Measurements from ENCODE around the gene PTGR2.
A peak's percentile ranks its signal among the peaks of the same experiment; 100 is the strongest.

The PTGR2 gene

GRCh38 chr14:73846947-73847346 lies 4.7 kb upstream of the PTGR2 start:
- H3K9me2 ChIP-seq (replicated peaks; ENCODE audit: insufficient read depth, low read length), result no peaks in the 10 kb centered on the region
- H3K79me2 ChIP-seq (ENCODE audit: low read length), result no peaks in the 10 kb centered on the region

GRCh38 chr14:73851000-73851399 lies 631 bp upstream of the PTGR2 start:
- H3K9me2 ChIP-seq (replicated peaks; ENCODE audit: insufficient read depth, low read length), result no peaks in the 10 kb centered on the region
- H3K36me3 ChIP-seq (replicated peaks; ENCODE audit: insufficient read depth, low read length), result no peaks in the 10 kb centered on the region
- H3K79me2 ChIP-seq (ENCODE audit: low read length), result no peaks in the 10 kb centered on the region
- no peaks in the 10 kb centered on the region for H4K20me1 ChIP-seq (ENCODE audit: insufficient read depth, low read length)
- no peaks in the 10 kb centered on the region for H3K27me3 ChIP-seq (replicated peaks; ENCODE audit: insufficient read depth, low read length)
- H3K9ac ChIP-seq (ENCODE audit: low read length), result peak overlapping the region; percentile 52; the same call in 1 of the 2 replicates
- no peaks in the 10 kb centered on the region for H3K9me3 ChIP-seq (replicated peaks; ENCODE audit: insufficient read depth, low read length)
- peak overlapping the region; percentile 69; the same call in 1 of the 2 replicates for H3K4me2 ChIP-seq (ENCODE audit: low read depth, low read length)
- DNase-seq, result no peak
- no peak for TF ChIP-seq CTCF (IDR thresholded peaks at IDR 0.05; ENCODE audit: low read length)
- TF ChIP-seq EZH2phosphoT487 (IDR thresholded peaks at IDR 0.05; ENCODE audit: low read length), result no peak
- TF ChIP-seq EZH2 (optimal IDR thresholded peaks at IDR 0.05; ENCODE audit: low read depth, low read length), result no peak
- no peaks in the 10 kb centered on the region for H3K4me1 ChIP-seq (ENCODE audit: low read length)
- no peaks in the 10 kb centered on the region for H3F3A ChIP-seq (ENCODE audit: insufficient read depth, low read length)
- H3K4me3 ChIP-seq (ENCODE audit: low read length), result peak overlapping the region; percentile 66; the same call in 1 of the 2 replicates
- H2AFZ ChIP-seq (ENCODE audit: low read length), result peak overlapping the region; percentile 87
- no peak overlapping the region for H3K27ac ChIP-seq (ENCODE audit: low read length)

More at GRCh38 chr14:73846947-73847346, 4.7 kb upstream of the PTGR2 start:
- Histone ChIP-seq H2AFZ (ENCODE audit: low read length) (no peak overlapping the region), H3K27ac (ENCODE audit: low read length) (no peak overlapping the region), H4K20me1 (ENCODE audit: insufficient read depth, low read length) (no peaks in the 10 kb centered on the region), H3K27me3 (replicated peaks; ENCODE audit: insufficient read depth, low read length) (no peaks in the 10 kb centered on the region), H3K4me2 (ENCODE audit: low read depth, low read length) (no peak overlapping the region), H3K4me1 (ENCODE audit: low read length) (no peaks in the 10 kb centered on the region), H3K4me3 (ENCODE audit: low read length) (no peak overlapping the region), H3F3A (ENCODE audit: insufficient read depth, low read length) (no peaks in the 10 kb centered on the region), H3K9ac (ENCODE audit: low read length) (no peak overlapping the region), H3K9me3 (replicated peaks; ENCODE audit: insufficient read depth, low read length) (no peaks in the 10 kb centered on the region), H3K36me3 (replicated peaks; ENCODE audit: insufficient read depth, low read length) (no peaks in the 10 kb centered on the region)
- no peak for TF ChIP-seq CTCF (IDR thresholded peaks at IDR 0.05; ENCODE audit: low read length)
- no peak for TF ChIP-seq EZH2 (optimal IDR thresholded peaks at IDR 0.05; ENCODE audit: low read depth, low read length)
- no peak for TF ChIP-seq EZH2phosphoT487 (IDR thresholded peaks at IDR 0.05; ENCODE audit: low read length)
- DNase-seq, result no peak

- TF ChIP-seq EZH2phosphoT487 (IDR thresholded peaks at IDR 0.05; ENCODE audit: low read length) (no peak), CTCF (IDR thresholded peaks at IDR 0.05; ENCODE audit: low read length) (no peak), EZH2 (optimal IDR thresholded peaks at IDR 0.05; ENCODE audit: low read depth, low read length) (no peak)
- no peaks in the 10 kb centered on the region for H4K20me1 ChIP-seq (ENCODE audit: insufficient read depth, low read length)
- H3K79me2 ChIP-seq (ENCODE audit: low read length), result no peaks in the 10 kb centered on the region
Observed at GRCh38 chr14:73859145-73859544, 7.5 kb downstream of the PTGR2 start.

More at GRCh38 chr14:73859145-73859544, 7.5 kb downstream of the PTGR2 start:
- Histone ChIP-seq H3K27me3 (replicated peaks; ENCODE audit: insufficient read depth, low read length) (no peaks in the 10 kb centered on the region), H3K9me3 (replicated peaks; ENCODE audit: insufficient read depth, low read length) (no peaks in the 10 kb centered on the region), H3K4me2 (ENCODE audit: low read depth, low read length) (no peak overlapping the region), H3K4me1 (ENCODE audit: low read length) (no peaks in the 10 kb centered on the region), H3K4me3 (ENCODE audit: low read length) (no peak overlapping the region), H3K9me2 (replicated peaks; ENCODE audit: insufficient read depth, low read length) (no peaks in the 10 kb centered on the region), H3K36me3 (replicated peaks; ENCODE audit: insufficient read depth, low read length) (no peaks in the 10 kb centered on the region), H3K9ac (ENCODE audit: low read length) (no peak overlapping the region), H3K27ac (ENCODE audit: low read length) (no peak overlapping the region), H2AFZ (ENCODE audit: low read length) (no peak overlapping the region), H3F3A (ENCODE audit: insufficient read depth, low read length) (no peaks in the 10 kb centered on the region)
- DNase-seq, result no peak
